Panc1 (cell line): ENCODE results near the gene RIT2. TPM values are rescaled to one million over a fixed set of nuclear protein-coding genes. Genes with fewer than 3 reads are reported as not detected.
"Not testable (repeated sequence)": the region's sequence is repeated elsewhere in the genome, so short reads cannot be mapped to it uniquely, and the experiment has no call there.

Source experiments
- ATAC-seq: fragments of 200-7000 bp; cut with Tn5 transposase; 2 replicates; pipeline ENCODE4 v1.9.1; 2020; ENCODE audit warnings: mild to moderate bottlenecking, moderate library complexity
- BruUV-seq: library from RNA; stranded (reverse); fragments of 400-500 nt; replicated peaks from 2 replicates; lab custom pipeline; 2021; lab: Mats Ljungman, UMichigan
- CTCF ChIA-PET: fragments of 300-600 bp; sonication (Branson Sonifier 250); formaldehyde crosslinking; loops from one replicate; lab custom pipeline; 2022; ENCODE audit warnings: antibody characterized with exemption; lab: Charles Lee
- POLR2A ChIA-PET: fragments of 300-600 bp; sonication (Branson Sonifier 250); formaldehyde crosslinking; loops from one replicate; lab custom pipeline; 2022; ENCODE audit warnings: antibody characterized with exemption; lab: Charles Lee
- DNase-seq: peaks from one replicate; pipeline ENCODE4 v3.0.0-alpha.2; 2010; ENCODE audit warnings: low read depth, low spot score
- H3K27ac ChIP-seq: 2 replicates; pipeline ENCODE4 v1.5.1; 2011; ENCODE audit warnings: mild to moderate bottlenecking, low read length, inconsistent platforms
- H3K27me3 ChIP-seq: fragments of 200-500 bp; sonication (Bioruptor generic); 2 replicates; pipeline ENCODE4 v1.6.0; 2014; ENCODE audit warnings: low read length, inconsistent platforms; ENCODE audit not compliant: control insufficient read depth, insufficient read depth
- H3K36me3 ChIP-seq: fragments of 200-500 bp; sonication (Bioruptor generic); 2 replicates; pipeline ENCODE4 v1.5.1; 2014; ENCODE audit warnings: inconsistent platforms, mild to moderate bottlenecking, low read length, moderate library complexity; ENCODE audit not compliant: control insufficient read depth, insufficient read depth
- H3K4me1 ChIP-seq: 2 replicates; pipeline ENCODE4 v1.5.1; 2011; ENCODE audit warnings: inconsistent platforms, mild to moderate bottlenecking, low read length, moderate library complexity; ENCODE audit not compliant: control insufficient read depth, insufficient read depth
- H3K4me3 ChIP-seq, 2 experiments: 2 replicates each; pipeline ENCODE4 v1.5.1; 2011 to 2012; ENCODE audit warnings: low read depth in 2 of 2, low read length in 2 of 2, mild to moderate bottlenecking in 2 of 2, inconsistent platforms in 1 of 2, moderate library complexity in 1 of 2
- H3K9me3 ChIP-seq: fragments of 200-500 bp; sonication (Bioruptor generic); 2 replicates; pipeline ENCODE4 v1.5.1; 2014; ENCODE audit warnings: low read depth, mild to moderate bottlenecking, inconsistent platforms, low read length, moderate library complexity; ENCODE audit not compliant: control insufficient read depth, insufficient read depth
- POLR2AphosphoS5 ChIP-seq: IDR thresholded peaks from 2 replicates; pipeline ENCODE4 v1.6.1; 2012; ENCODE audit warnings: mild to moderate bottlenecking, low read depth, low read length, moderate library complexity
- SIN3A ChIP-seq: IDR thresholded peaks from 2 replicates; pipeline ENCODE4 v1.6.1; 2012; ENCODE audit warnings: low read depth, mild to moderate bottlenecking, low read length, moderate library complexity, borderline replicate concordance; ENCODE audit not compliant: insufficient read depth
- TCF7L2 ChIP-seq: IDR thresholded peaks from 2 replicates; pipeline ENCODE4 v1.6.1; 2011; ENCODE audit warnings: mild to moderate bottlenecking, low read depth, low read length, inconsistent platforms
- in situ Hi-C: cut with HindIII; loops from 2 replicates; pipeline ENCODE4 v1.10.0; 2016; ENCODE audit warnings: low sequenced_read_pairs, low pct_unique_long_range_greater_than_20kb
- intact Hi-C: fragments of 100-400 bp; cut with micrococcal nuclease; formaldehyde crosslinking; loops from one replicate; pipeline ENCODE4 v1.10.0; 2022; ENCODE audit not compliant: unreplicated experiment
- total RNA-seq: library from RNA; stranded (reverse); gene quantifications from one replicate; pipeline ENCODE4 v1.2.1, GENCODE V29; 2021; ENCODE audit not compliant: unreplicated experiment
- TF ChIP-seq, protein P1 (sequence below), 2 experiments: IDR thresholded peaks; 2 replicates each; pipeline ENCODE4 v1.6.1; 2011 to 2012; ENCODE audit warnings: low read depth in 2 of 2, control low read depth in 1 of 2, low read length in 1 of 2, mild to moderate bottlenecking in 1 of 2, moderate library complexity in 1 of 2; ENCODE audit not compliant: insufficient read depth in 1 of 2
- TF ChIP-seq, protein P2 (sequence below): fragments of 450-650 bp; IDR thresholded peaks from 2 replicates; pipeline ENCODE4 v1.5.1; 2017; ENCODE audit warnings: mild to moderate bottlenecking

The RIT2 gene
- total RNA-seq, 1 experiment from 2014 or later = not detected

DNA sequence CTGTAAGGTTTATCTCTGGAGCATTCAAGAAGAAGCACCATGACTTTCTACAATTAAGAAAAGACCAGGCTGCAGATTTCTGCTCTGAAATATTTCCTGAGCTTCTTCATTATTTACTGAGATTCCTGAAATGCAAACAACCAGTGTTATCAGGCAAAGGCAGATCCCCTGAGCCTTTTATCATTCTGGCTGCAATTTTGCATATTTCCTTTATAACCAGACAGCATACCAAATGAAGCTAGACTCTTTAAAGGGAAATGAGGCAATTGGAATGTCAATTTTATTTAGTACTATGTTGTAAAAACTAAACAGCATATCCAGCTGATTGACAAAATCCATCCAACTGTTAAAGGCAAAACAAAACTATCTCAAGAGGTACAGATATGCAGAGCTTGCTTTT, 372.5 kb downstream of the RIT2 start:
- BruUV-seq = no TSS peak
- intact Hi-C loops = loop anchor here (10.0 kb wide), 1 partner anchor 52 kb away; no protein-coding TSS in a partner anchor
- Histone ChIP-seq H3K9me3 (no peaks in the 10 kb centered on the region), H3K36me3 (no peaks in the 10 kb centered on the region), H3K4me1 (no peaks in the 10 kb centered on the region), H3K27me3 (no peaks in the 10 kb centered on the region), H3K4me3 (no peak overlapping the region), H3K27ac (no peak overlapping the region)
- POLR2A ChIA-PET = no interaction called here
- CTCF ChIA-PET = no interaction called here
- in situ Hi-C loops = no loop called here
- DNase-seq (no peak), ATAC-seq (no peak)
- TF ChIP-seq, protein P1, sequence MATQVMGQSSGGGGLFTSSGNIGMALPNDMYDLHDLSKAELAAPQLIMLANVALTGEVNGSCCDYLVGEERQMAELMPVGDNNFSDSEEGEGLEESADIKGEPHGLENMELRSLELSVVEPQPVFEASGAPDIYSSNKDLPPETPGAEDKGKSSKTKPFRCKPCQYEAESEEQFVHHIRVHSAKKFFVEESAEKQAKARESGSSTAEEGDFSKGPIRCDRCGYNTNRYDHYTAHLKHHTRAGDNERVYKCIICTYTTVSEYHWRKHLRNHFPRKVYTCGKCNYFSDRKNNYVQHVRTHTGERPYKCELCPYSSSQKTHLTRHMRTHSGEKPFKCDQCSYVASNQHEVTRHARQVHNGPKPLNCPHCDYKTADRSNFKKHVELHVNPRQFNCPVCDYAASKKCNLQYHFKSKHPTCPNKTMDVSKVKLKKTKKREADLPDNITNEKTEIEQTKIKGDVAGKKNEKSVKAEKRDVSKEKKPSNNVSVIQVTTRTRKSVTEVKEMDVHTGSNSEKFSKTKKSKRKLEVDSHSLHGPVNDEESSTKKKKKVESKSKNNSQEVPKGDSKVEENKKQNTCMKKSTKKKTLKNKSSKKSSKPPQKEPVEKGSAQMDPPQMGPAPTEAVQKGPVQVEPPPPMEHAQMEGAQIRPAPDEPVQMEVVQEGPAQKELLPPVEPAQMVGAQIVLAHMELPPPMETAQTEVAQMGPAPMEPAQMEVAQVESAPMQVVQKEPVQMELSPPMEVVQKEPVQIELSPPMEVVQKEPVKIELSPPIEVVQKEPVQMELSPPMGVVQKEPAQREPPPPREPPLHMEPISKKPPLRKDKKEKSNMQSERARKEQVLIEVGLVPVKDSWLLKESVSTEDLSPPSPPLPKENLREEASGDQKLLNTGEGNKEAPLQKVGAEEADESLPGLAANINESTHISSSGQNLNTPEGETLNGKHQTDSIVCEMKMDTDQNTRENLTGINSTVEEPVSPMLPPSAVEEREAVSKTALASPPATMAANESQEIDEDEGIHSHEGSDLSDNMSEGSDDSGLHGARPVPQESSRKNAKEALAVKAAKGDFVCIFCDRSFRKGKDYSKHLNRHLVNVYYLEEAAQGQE (IDR thresholded peaks at IDR 0.05; ENCODE audit: insufficient read depth in 1 of 2, low read depth in 2 of 2, low read length in 1 of 2) = no peak
- TF ChIP-seq, protein P2, sequence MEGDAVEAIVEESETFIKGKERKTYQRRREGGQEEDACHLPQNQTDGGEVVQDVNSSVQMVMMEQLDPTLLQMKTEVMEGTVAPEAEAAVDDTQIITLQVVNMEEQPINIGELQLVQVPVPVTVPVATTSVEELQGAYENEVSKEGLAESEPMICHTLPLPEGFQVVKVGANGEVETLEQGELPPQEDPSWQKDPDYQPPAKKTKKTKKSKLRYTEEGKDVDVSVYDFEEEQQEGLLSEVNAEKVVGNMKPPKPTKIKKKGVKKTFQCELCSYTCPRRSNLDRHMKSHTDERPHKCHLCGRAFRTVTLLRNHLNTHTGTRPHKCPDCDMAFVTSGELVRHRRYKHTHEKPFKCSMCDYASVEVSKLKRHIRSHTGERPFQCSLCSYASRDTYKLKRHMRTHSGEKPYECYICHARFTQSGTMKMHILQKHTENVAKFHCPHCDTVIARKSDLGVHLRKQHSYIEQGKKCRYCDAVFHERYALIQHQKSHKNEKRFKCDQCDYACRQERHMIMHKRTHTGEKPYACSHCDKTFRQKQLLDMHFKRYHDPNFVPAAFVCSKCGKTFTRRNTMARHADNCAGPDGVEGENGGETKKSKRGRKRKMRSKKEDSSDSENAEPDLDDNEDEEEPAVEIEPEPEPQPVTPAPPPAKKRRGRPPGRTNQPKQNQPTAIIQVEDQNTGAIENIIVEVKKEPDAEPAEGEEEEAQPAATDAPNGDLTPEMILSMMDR = no peak

DNA sequence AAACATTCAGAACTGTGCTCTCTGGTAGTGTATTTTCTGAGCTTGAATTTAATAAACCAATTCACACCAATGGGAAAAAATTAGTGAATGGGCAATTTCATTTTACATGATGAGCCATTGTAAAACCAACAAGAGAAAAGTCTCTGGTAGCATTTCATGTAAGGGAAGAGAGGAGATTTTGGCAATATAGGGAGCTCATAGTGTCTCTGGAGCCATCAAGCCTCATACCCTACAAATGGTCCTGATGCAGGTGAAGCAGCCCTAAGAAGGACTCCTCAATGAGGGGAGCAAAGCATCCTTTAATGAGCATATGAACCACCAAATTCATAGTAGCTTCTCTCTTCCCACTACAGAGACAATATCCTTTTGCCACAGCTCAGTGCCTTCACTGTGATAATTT, 373.0 kb downstream of the RIT2 start:
- BruUV-seq = no TSS peak
- ChIA-PET CTCF (no interaction called here), POLR2A (no interaction called here)
- Histone ChIP-seq H3K27ac (no peak overlapping the region), H3K4me3 (no peak overlapping the region), H3K9me3 (no peaks in the 10 kb centered on the region), H3K4me1 (no peaks in the 10 kb centered on the region), H3K36me3 (no peaks in the 10 kb centered on the region), H3K27me3 (no peaks in the 10 kb centered on the region)
- intact Hi-C loops (loop anchor here (10.0 kb wide), 1 partner anchor 52 kb away; no protein-coding TSS in a partner anchor), in situ Hi-C loops (no loop called here)
- no peak for DNase-seq
- TF ChIP-seq POLR2AphosphoS5 (no peak), TCF7L2 (no peak), SIN3A (no peak)
- TF ChIP-seq, protein P2 = no peak
- TF ChIP-seq, protein P1 (IDR thresholded peaks at IDR 0.05; ENCODE audit: insufficient read depth in 1 of 2, low read depth in 2 of 2, low read length in 1 of 2) = no peak
- no peak for ATAC-seq

DNA sequence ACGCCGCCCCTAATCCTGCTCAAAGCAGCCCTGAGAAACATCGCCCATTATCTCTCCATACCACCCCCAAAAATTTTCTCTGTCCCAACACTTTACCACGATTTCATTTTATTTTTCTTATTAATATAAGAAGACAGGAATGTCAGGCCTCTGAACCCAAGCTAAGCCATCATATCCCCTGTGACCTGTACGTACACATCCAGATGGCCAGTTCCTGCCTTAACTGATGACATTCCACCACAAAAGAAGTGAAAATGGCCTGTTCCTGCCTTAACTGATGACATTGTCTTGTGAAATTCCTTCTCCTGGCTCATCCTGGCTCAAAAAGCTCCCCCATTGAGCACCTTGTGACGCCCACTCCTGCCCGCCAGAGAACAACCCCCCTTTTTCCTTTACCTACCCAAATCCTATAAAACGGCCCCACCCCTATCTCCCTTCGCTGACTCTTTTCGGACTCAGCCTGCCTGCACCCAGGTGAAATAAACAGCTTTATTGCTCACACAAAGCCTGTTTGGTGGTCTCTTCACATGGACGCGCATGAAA, 373.6 kb downstream of the RIT2 start:
- ATAC-seq, H3K36me3 ChIP-seq: not testable (repeated sequence)

DNA sequence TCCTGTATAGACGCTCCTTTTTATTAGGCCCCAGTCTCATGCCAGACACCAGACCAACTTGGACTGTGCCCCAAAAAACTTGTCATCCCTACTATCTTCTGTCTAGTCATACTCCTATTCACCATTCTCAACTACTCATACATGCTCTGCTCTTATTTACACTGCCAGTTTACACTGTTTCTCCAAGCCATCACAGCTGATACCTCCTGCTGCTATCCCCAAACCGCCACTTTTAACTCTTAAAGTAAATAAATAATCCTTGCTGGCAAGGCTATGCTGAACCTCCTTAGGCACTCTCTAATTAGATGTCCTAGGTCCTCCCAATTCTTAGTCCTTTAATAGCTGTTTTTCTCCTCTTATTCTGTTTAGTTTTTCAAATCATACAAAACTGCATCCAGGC, 374.2 kb downstream of the RIT2 start:
- H3K4me1 ChIP-seq, H3K9me3 ChIP-seq, POLR2A ChIA-PET, H3K36me3 ChIP-seq, BruUV-seq, H3K4me3 ChIP-seq, CTCF ChIA-PET, H3K27me3 ChIP-seq, DNase-seq, in situ Hi-C loops, ATAC-seq, H3K27ac ChIP-seq: not testable (repeated sequence)
- intact Hi-C loops = loop anchor here (10.0 kb wide), 1 partner anchor 54 kb away; no protein-coding TSS in a partner anchor

More for the DNA sequence above, 373.6 kb downstream of the RIT2 start:
- CTCF ChIA-PET, POLR2A ChIA-PET, H3K27me3 ChIP-seq, H3K27ac ChIP-seq, DNase-seq, H3K4me3 ChIP-seq, in situ Hi-C loops, BruUV-seq, H3K9me3 ChIP-seq, H3K4me1 ChIP-seq: not testable (repeated sequence)
- intact Hi-C loops = loop anchor here (10.0 kb wide), 1 partner anchor 53 kb away; no protein-coding TSS in a partner anchor
